ENCODE results near the gene ATG9A.

Gene ATG9A

GRCh38 chr2:219175928-219176817 is 53.3 kb downstream of the ATG9A start:
- DNase-seq: peak; percentile 53 to 58

DNA sequence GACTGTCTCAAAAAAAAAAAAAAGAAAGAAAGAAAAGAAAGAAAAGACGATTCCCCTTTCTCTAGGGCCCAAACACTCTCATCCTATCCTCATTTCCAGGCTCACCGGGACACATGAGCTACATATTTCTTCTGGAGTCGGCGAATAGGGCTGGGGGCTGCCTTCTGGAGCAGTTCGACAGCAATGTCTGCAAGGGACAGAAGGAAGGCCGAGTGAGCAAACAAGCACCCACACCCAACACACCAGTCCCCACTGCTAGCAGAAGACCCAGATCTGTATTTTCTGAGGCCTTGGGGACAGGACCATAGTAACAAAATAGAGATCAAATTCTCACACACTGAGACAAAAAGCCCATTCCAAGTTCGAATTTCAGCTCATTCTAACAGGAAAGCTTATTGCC is 54.0 kb downstream of the ATG9A start:
- no peak for DNase-seq

DNA sequence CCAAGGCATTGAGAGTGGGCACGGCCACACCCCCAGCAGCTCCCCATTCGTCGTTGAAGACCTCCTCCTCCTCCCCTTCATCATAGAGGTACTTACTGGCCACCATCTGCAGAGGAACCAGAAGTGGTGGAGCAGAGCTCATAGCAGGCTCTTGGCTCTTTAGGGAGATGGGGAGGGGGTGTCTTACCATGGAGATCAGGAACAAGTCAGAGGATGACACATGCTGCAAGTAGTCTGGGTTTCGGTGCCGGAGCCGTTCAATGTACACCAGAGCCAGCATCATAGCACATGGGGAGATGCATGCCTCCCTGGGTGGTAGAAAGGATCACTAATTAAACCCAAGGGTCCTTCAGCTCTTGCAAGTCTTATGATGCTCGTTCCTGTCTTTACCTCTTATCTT is 54.6 kb downstream of the ATG9A start:
- DNase-seq: no peak

DNA sequence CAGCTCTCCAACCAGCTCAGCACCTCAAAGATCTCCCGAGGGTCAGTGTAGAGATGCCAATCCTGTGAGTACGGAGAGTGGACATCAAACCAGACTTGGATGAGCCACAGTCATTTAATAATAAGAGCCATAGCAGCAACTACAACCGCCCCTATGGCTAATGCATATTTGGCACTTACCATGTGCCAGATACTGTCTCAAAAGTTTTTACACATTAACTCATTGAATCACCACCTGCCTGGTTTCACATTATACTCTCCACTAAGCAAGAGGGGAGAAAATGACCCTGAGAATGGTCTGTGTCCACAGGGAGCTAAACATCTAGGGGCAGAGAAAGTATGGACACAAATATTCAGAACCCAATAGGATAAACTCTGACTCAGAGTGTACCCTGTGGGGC is 55.3 kb downstream of the ATG9A start:
- DNase-seq: no peak

GRCh38 chr2:219173176-219173575 is 56.3 kb downstream of the ATG9A start:
- no peak for DNase-seq

DNA sequence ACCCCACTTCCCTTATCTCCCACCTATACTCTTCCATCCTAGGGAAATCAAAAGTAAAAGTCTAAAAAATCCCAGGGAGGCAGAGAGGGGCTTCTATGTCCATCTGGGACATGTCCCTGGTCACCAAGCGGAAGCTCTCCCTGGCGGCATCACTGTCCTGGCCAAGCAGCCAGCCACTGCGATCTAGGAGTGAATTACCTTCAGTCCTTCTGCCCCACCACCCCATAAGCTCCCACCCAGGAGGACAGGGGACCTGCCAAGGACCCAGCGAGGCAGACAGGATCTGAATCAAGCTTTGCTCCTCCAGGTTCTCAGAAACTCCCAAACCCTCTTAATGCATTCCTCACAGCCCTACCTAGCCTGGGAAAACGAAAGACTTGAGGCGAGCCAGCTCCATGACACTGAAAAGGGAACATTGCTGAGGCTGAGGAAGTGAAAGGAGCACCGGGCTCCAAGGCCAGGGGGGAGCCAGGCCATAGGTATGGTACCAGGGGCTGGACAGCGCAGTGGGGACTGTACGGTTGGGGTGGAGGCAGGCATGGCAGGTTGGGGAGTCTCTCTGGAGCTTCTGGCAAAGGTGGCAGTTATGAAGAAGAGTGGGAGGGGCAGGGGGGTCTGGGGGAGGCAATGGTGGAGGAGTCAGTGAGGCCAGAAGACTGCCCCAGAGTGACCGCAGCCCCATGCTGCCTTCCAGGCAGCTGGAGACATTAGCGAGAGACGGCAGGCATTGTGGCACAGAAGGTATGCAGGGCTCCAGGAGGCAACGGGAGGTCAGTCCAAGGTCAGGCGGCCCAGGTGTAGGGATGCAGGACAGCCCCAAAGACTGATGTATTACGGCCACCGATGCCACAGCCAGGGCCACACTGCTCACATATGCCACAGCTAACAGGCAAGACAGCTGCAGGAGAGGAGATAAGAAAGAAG is 56.9 kb downstream of the ATG9A start:
- no peak for DNase-seq

- peak; percentile 35 to 37 for DNase-seq
Measured at GRCh38 chr2:219171231-219171651, 58.2 kb downstream of the ATG9A start.

- DNase-seq: peak in 1 of 2 experiments; percentile 41
Measured at GRCh38 chr2:219169930-219170654, 59.3 kb downstream of the ATG9A start, which contains the start of gene SLC23A3. Gene SLC23A3, minus strand, starts transcription at chr2:219170029. Its CDS starts 45 bp downstream, at chr2:219169984.

All from activated T-cell treated with anti-CD3 and anti-CD28 coated beads, Interleukin-2, amount 50 U/mL, for 48 hours (primary cell).